Stimulated activated CD4-positive, alpha-beta T cell treated with anti-CD3 and anti-CD28 coated beads, Interleukin-12 subunit alpha, Interleukin-12 subunit beta, amount 100 ng/mL, for 4 hours (primary cell): Measurements from ENCODE around the gene RSU1.
A peak's percentile ranks its signal among the peaks of the same experiment; 100 is the strongest.
"Not testable (repeated sequence)": the region's sequence is repeated elsewhere in the genome, so short reads cannot be mapped to it uniquely, and the experiment has no call there.

Experiments
- DNase-seq: peaks from one replicate; pipeline ENCODE4 v3.0.0-alpha.2; 2020

RSU1 gene

GRCh38 chr10:16817125-16818019 lies at the start of gene RSU1:
TSS of gene RSU1 (minus strand) at chr10:16817424. CDS start at chr10:16817081, 343 bp downstream.
- DNase-seq = peak; percentile 99

DNA sequence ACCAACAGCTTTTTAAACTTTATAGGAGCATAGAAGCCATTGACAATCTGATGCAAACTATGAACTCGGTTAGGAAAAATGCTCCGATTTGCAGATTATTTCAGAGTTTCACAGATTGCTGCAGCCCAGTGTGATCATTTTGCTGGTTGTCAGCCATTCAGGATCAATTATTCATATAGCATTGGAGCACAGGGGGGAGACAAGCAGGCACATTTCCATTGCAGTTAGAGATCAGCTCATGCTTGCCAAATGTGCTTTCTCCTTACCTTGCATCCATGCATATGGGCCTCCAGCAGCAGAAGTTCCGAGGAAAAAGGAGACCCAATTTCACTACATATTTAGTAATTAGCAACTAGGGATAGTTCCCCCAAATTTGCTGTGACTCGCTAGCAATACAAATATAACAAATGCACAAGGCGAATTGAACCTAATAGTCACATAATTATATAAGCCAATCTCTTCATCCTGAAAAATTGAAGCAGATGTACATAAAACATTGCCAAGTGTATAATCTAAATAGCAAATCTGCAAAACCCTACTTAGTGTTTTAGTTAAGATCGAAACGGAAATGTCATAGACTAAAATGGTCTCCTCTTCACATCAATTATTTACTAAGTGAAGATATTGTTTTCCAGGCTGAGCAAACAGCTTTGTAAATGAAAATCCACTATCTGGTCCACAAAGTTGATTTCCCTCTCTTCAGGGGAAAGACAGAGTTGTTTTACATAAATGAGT lies 49.5 kb upstream of the RSU1 start:
- DNase-seq = no peak

DNA sequence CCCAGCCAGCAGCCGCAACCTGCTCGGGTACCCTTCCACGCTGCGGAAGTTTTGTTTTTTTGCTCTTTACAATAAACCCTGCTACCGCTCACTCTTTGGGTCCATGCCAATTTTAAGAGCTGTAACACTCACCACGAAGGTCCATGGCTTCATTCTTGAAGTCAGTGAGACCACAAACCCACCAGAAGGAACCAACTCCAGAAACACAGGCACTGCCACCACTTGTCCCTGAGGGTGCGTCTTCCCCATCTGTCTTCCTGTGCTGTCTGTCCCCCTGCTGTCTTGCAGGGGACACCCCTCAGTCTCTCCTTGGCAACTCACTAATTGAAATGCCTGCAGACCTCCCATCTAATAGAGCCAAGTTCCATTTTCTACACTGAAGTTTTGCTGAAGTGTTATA lies 48.5 kb upstream of the RSU1 start:
- DNase-seq = no peak

GRCh38 chr10:16863766-16864165 lies 46.5 kb upstream of the RSU1 start:
- DNase-seq = no peak

- DNase-seq = no peak
These were observed 40.2 kb upstream of the RSU1 start for GRCh38 chr10:16857419-16857818.

DNA sequence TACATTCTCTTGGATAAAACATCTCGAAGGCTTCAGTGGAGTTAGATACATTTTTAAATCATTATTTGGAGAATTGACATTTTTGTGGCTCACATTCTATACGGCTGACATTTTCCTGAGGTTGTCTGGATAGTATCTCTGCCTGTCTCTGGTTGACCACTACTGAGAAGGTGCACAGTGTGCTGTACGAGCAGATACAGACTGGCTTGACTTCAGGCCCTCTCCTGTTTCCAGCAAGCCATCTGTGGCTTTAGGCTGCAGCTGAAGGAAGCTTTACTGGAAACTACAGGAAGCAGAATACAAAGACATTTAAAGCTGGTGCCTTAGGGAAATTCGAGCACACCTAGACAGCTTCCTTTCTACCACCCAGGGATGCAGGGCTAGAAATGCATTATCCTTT lies 39.3 kb upstream of the RSU1 start:
- no peak for DNase-seq

- DNase-seq = no peak
These were observed 38.9 kb upstream of the RSU1 start for GRCh38 chr10:16856092-16856491.

DNA sequence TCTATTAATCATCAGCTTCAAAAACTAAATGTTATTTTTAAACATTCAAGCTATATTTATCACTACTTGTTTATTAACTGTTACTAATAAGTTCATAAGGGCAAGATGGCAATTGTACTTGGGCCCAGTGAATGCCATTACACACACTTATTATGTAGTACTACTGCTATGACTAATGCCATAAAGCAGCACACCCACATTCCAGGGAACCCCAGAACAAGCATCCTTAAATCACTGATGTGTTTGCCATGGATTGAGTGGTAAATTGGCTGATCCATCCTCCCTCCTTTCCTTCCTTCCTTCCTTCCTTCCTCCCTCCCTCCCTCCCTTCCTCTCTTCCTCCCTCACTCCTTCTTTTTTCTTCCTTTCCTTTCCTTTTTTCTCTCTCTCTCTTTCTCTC lies 37.4 kb upstream of the RSU1 start:
- no peak for DNase-seq

GRCh38 chr10:16853809-16854208 lies 36.6 kb upstream of the RSU1 start:
- DNase-seq = no peak

GRCh38 chr10:16853201-16853600 lies 36.0 kb upstream of the RSU1 start:
- no peak for DNase-seq

DNA sequence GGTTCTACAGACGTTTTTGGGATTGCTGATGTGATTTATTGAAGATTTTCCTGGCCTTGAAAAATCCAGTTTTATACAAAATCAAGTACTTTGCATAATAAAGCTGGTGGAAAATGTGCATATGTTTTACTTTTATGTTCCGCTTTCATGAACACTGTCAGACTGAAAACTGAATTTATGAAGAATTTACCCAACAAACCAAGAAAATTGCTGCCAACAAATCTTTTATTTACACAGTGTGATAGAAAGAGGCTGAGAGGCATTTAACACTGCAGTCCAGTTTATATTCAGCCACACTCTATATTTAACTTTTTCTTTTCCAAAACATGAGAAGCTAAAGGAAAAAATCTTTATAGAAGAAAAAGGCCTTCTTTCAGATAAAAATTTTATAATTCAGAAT lies 35.4 kb upstream of the RSU1 start:
- no peak for DNase-seq

DNA sequence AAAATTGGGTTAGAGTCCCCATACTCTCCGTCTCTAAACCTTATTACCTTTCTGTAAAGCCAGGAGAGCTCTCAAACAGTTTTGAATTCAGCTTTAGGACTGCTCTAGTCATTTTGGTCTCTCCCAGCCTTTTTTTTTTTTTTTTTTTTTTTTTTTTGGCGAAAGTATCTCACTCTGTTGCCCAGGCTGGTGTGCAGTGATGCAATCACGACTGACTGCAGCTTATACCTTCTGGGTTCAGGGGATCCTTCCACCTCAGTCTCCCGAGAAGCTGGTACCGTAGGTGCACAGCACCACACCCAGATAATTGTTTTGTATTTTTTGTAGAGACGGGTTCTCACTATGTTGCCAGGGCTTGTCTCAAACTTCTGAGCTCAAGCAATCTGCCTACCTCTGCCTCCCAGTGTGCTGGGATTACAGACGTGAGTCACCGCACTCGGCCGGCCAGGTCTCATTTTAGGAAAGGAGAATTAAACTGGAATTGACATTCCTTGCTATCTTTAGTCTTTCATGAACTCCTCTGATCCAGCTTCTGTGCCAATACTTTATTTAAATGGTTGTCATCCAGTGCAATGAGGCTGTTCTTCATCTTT lies 31.4 kb upstream of the RSU1 start:
- no peak for DNase-seq

- DNase-seq = no peak
These were observed 30.4 kb upstream of the RSU1 start for GRCh38 chr10:16847644-16848043.

DNA sequence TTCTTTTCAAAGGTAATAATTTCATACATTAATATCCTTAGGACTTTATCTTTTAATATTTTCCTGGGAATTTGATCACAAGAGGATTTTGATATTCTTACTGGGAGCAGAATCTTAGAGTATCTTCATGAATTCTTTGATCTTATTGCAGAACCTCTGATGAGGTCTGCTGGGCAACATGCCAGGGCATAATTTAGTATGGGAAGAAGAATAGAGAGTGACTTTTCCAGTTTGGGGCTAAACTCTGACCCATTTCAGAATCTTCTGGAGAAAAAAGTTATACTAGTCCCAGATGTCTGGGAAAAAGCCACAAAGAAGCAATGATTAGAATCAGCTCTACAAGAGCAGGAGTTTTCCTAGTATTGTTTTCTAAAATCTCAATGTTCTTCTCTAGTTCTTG lies 28.0 kb upstream of the RSU1 start:
- no peak for DNase-seq

GRCh38 chr10:16843252-16843870 lies 26.1 kb upstream of the RSU1 start:
- no peak for DNase-seq

- DNase-seq = peak; percentile 8
These were observed 18.0 kb upstream of the RSU1 start for GRCh38 chr10:16835228-16835627.

DNA sequence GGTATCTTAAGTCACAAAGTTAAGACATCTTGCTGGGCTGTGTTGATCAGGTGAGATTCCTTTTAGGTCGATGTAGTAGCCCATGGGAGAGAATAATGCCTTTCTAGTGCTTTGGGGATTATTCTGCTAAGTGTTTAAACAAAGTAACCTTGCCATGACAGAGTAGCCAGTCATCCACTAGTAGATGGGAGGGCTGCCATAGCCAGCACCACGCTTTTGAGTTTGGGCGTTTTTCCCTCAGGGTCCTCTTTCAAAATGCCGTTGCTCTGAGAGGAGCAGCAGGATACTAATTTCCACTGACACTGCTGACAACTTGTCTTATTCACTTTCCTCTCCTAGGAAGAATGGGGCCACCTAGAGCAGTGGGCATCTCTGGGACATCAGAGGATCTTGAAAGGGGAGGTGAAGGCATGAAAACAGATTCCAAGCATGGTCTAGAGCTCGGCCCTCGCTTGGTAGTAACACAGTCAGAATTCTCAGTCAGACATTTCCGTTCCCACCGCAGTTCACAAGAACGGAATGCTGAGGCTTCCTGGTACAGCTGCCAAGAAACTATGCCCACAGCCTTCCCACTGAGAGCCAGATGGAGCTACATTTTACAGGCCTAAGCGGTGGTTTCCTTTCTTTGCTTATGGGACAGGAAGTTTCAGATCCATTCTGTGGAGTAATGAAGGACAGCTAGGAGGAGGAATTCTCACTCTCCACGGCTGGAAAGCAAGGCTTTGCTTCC lies 15.3 kb upstream of the RSU1 start:
- DNase-seq = no peak

- no peak for DNase-seq
These were observed 11.5 kb upstream of the RSU1 start for GRCh38 chr10:16828701-16829175.

DNA sequence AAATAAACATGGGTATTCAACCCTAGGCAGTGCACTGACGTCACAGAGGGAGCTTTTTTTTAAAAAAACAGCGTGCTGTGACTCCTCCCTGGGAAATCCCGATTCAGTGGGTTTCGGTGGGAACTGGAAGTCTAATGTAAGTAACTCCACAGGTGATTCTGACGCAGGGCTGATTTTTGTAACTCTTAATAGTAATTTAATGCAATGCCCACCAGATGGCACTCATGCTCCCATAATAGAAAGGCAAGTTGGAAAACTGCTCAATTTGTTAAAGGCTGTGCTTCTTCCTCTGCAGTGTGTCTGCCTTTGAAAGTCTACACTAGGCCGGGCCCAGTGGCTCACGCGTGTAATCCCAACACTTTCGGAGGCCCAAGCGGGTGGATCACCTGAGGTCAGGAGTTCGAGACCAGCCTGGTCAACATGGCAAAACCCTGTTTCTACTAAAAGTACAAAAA lies 10.9 kb upstream of the RSU1 start:
- DNase-seq = peak; percentile 40

- DNase-seq = not testable (repeated sequence)
These were observed 10.2 kb upstream of the RSU1 start for GRCh38 chr10:16827474-16827873.

GRCh38 chr10:16822726-16823360 lies 5.6 kb upstream of the RSU1 start:
- no peak for DNase-seq

DNA sequence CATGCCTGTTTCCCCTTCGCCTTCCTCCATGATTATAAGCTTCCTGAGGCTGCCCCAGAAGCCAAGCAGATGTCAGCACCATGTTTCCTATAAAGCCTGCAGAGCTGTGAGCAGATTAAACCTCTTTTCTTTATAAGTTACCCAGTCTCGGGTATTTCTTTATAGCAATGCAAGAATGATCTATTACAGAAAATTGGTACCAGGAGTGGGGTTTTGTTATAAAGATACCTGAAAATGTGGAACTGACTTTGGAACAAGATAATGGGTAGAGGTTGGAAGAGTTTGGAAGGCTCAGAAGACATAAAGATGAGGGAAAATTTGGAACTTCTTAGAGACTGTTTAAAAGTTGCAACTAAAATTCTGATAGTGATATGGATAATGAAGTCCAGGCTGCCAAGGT lies 4.8 kb upstream of the RSU1 start:
- DNase-seq = no peak
